Measurements from ENCODE around the gene HSD17B11. TPM values are rescaled to one million over a fixed set of nuclear protein-coding genes. Genes with fewer than 3 reads are reported as not detected.
"Not testable (repeated sequence)": the region's sequence is repeated elsewhere in the genome, so short reads cannot be mapped to it uniquely, and the experiment has no call there.

The HSD17B11 gene
- total and polyA plus RNA-seq, 11 donors, result 6.6 to 28.0 (median 15.8) TPM

GRCh38 chr4:87427518-87427868, 36.5 kb upstream of the HSD17B11 start:
- no peak for DNase-seq
- intact Hi-C loops (cut with DNase I), result loop anchor here in 1 of 10 donors (5.0 kb wide), 1 partner anchor 35 kb away; the partner anchor contains the start of gene HSD17B11
- no peaks in the 10 kb centered on the region for H3K27me3 ChIP-seq
- no peak for TF ChIP-seq POLR2A (IDR thresholded peaks at IDR 0.05)
- TF ChIP-seq, protein P1, sequence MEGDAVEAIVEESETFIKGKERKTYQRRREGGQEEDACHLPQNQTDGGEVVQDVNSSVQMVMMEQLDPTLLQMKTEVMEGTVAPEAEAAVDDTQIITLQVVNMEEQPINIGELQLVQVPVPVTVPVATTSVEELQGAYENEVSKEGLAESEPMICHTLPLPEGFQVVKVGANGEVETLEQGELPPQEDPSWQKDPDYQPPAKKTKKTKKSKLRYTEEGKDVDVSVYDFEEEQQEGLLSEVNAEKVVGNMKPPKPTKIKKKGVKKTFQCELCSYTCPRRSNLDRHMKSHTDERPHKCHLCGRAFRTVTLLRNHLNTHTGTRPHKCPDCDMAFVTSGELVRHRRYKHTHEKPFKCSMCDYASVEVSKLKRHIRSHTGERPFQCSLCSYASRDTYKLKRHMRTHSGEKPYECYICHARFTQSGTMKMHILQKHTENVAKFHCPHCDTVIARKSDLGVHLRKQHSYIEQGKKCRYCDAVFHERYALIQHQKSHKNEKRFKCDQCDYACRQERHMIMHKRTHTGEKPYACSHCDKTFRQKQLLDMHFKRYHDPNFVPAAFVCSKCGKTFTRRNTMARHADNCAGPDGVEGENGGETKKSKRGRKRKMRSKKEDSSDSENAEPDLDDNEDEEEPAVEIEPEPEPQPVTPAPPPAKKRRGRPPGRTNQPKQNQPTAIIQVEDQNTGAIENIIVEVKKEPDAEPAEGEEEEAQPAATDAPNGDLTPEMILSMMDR (IDR thresholded peaks at IDR 0.05), result no peak
- no peaks in the 10 kb centered on the region for H3K36me3 ChIP-seq
- H3K4me3 ChIP-seq, result no peak overlapping the region
- 34 to 56% (median 51%) methylated on average over 1 of the region's 1 CpG for WGBS, 4 donors
- ATAC-seq, result no peak
- no peaks in the 10 kb centered on the region for H3K9me3 ChIP-seq
- H3K4me1 ChIP-seq, result peaks cover 0 to 33% (median 20%) of the 10 kb centered on the region in 12 donors
- no peak overlapping the region for H3K27ac ChIP-seq

- peaks cover 0 to 33% (median 20%) of the 10 kb centered on the region in 12 donors for H3K4me1 ChIP-seq
- TF ChIP-seq, protein P1 (IDR thresholded peaks at IDR 0.05), result no peak
- TF ChIP-seq POLR2A (IDR thresholded peaks at IDR 0.05), result no peak
- ATAC-seq, result no peak
Observed at GRCh38 chr4:87426865-87427517, 36.0 kb upstream of the HSD17B11 start.

GRCh38 chr4:87425711-87426110, 34.7 kb upstream of the HSD17B11 start:
- no peak for ATAC-seq
- Histone ChIP-seq H3K9me3 (no peaks in the 10 kb centered on the region), H3K27me3 (no peaks in the 10 kb centered on the region), H3K4me1 (peaks cover 0 to 39% (median 26%) of the 10 kb centered on the region in 12 donors), H3K4me3 (no peak overlapping the region), H3K27ac (no peak overlapping the region), H3K36me3 (no peaks in the 10 kb centered on the region)
- 89 to 97% (median 95%) methylated on average over 2 of the region's 2 CpGs for WGBS, 4 donors
- no peak for TF ChIP-seq POLR2A (IDR thresholded peaks at IDR 0.05)
- TF ChIP-seq, protein P1 (IDR thresholded peaks at IDR 0.05), result no peak
- no peak for DNase-seq
- intact Hi-C loops (cut with DNase I), result loop anchor here in 1 of 10 donors (5.0 kb wide), 1 partner anchor 33 kb away; the partner anchor contains the start of gene HSD17B11

More at GRCh38 chr4:87426865-87427517, 36.0 kb upstream of the HSD17B11 start:
- Histone ChIP-seq H3K36me3 (no peaks in the 10 kb centered on the region), H3K27me3 (no peaks in the 10 kb centered on the region), H3K9me3 (no peaks in the 10 kb centered on the region), H3K4me3 (no peak overlapping the region), H3K27ac (no peak overlapping the region)
- no peak for DNase-seq
- intact Hi-C loops (cut with DNase I), result loop anchor here in 1 of 10 donors (5.0 kb wide), 1 partner anchor 35 kb away; the partner anchor contains the start of gene HSD17B11
- WGBS, 4 donors, result 87 to 92% (median 91%) methylated on average over 3 of the region's 3 CpGs

DNA sequence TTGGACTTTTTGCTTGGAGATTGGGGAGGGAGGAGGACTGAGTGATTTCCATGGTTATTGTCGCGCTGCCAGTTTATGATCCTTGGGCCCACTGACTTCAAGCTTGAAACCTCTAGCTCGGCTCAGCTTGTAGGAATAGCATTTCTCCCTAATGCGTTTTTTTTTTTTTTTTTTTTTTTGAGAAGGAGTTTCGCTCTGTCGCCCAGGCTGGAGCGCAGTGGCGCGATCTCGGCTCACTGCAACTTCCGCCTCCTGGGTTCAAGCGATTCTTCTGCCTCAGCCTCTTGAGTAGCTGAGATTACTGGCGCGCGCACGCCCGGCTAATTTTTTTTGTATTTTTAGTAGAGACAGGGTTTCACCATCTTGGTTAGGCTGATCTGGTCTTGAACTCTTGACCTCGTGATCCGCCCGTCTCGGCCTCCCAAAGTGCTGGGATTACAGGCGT, 33.1 kb upstream of the HSD17B11 start:
- H3K36me3 ChIP-seq, H3K27me3 ChIP-seq, ATAC-seq, DNase-seq, H3K9me3 ChIP-seq, H3K27ac ChIP-seq: not testable (repeated sequence)
- H3K4me1 ChIP-seq, result peaks cover 0 to 39% (median 25%) of the 10 kb centered on the region in 12 donors
- intact Hi-C loops (cut with DNase I), result loop anchor here in 3 of 10 donors (5.0 kb wide), 3 partner anchors 43 to 108 kb away; no protein-coding TSS in a partner anchor
- 93 to 95% (median 94%) methylated on average over 22 of the region's 22 CpGs for WGBS, 4 donors
- H3K4me3 ChIP-seq, result peak overlapping the region in 9 of 12 donors; percentile 71 to 99 (median 83)
